ENCODE data around the gene EMID1.

Gene EMID1

DNA sequence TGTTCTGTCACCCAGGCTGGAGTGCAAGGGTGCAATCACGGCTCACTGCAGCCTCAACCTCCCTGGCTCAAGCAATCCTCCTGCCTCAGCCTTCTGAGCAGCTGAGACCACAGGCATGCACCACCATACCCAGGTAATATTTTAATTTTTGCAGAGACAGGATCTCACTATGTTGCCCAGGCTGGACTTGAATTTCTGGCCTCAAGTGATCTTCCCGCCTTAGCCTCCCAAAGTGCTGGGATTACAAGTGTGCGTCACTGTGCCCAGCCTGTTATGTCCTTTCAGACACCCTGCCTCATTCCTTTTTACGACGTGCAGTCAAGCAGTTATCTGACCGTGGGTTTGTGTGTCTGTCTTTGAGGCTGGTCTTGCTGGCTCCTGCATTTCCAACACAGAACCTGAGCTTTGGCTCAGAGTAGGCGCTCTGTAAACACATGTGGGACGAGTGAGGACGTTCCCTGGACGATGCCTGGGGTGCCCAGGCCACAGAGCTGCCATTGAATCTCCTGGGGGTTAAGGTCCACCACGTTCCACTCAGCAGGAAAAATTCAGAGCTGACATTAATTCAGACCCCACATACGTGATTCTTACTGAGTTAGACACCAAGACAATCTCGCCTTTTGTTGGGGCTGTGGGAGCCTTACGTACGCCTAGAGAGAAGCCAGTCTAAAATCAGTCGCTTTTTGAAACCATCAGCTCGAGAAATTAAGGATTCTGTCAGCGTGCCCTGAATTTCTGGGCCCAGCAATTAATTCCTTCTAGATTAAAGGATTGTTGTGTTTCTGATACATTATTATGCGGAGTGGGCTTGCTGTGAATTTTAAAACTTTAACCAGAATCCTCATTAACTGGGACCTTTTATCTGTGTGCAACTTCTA, 21.5 kb upstream of the EMID1 start:
- TF ChIP-seq, protein P1, sequence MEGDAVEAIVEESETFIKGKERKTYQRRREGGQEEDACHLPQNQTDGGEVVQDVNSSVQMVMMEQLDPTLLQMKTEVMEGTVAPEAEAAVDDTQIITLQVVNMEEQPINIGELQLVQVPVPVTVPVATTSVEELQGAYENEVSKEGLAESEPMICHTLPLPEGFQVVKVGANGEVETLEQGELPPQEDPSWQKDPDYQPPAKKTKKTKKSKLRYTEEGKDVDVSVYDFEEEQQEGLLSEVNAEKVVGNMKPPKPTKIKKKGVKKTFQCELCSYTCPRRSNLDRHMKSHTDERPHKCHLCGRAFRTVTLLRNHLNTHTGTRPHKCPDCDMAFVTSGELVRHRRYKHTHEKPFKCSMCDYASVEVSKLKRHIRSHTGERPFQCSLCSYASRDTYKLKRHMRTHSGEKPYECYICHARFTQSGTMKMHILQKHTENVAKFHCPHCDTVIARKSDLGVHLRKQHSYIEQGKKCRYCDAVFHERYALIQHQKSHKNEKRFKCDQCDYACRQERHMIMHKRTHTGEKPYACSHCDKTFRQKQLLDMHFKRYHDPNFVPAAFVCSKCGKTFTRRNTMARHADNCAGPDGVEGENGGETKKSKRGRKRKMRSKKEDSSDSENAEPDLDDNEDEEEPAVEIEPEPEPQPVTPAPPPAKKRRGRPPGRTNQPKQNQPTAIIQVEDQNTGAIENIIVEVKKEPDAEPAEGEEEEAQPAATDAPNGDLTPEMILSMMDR (IDR thresholded peaks at IDR 0.05; ENCODE audit: low read depth, low read length, missing control alignments): no peak
- no peak for DNase-seq (ENCODE audit: extremely low read depth, low read depth)
- H3K4me3 ChIP-seq (replicated peaks; ENCODE audit: low read depth, low read length): no peak overlapping the region

DNA sequence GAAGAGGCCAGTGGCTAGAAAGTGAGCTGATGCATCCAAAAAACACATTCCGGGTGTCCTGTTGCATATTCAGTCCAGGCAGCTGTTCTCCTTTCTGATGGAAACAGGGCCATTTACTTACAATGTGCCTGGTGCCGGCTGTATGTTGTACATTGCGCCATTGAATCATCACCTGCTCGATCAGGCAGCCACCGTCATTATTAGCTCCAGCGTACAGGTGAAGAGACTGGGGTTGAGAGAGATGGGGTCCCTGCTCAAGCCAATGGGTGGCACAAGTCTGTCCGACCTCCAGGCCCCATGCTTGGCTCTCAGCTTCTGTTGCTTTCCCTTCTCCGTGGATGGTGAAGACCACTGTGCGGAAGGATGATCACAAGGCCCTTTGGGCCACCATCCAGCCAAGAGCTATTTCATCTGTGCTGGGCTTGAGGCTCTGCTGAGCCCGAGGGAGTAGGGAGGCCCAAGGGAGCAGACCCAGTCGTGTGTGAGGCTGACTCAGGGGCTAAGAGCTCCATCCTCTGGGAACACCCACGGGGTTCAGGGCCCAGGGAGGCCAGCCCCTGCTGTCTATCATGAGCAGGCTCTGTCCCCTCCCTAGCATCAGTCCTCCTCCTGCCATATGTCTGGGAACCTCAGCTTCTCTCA, 20.7 kb upstream of the EMID1 start:
- H3K4me3 ChIP-seq (replicated peaks; ENCODE audit: low read depth, low read length): no peak overlapping the region
- TF ChIP-seq, protein P1 (IDR thresholded peaks at IDR 0.05; ENCODE audit: low read depth, low read length, missing control alignments): no peak
- DNase-seq (ENCODE audit: extremely low read depth, low read depth): no peak

DNA sequence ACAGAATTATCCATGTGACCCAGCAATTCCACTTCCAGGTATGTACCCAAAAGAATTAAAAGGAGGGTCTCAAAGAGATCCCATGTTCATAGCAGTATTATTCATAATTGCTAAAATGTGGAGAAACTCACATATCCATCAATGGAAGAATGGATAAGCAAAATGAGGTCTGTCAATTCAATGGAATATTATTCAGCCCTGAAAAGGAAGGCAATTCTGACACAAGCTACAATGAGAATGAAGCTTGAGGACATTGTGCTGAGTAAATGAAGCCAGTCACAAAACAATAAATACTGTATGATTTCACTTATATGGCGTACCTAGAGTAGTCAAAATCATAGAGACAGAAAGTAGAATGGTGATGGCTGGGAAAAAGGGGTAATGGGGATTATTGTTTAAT, 19.4 kb upstream of the EMID1 start:
- DNase-seq (ENCODE audit: extremely low read depth, low read depth): no peak
- TF ChIP-seq, protein P1 (IDR thresholded peaks at IDR 0.05; ENCODE audit: low read depth, low read length, missing control alignments): no peak
- no peak overlapping the region for H3K4me3 ChIP-seq (replicated peaks; ENCODE audit: low read depth, low read length)

DNA sequence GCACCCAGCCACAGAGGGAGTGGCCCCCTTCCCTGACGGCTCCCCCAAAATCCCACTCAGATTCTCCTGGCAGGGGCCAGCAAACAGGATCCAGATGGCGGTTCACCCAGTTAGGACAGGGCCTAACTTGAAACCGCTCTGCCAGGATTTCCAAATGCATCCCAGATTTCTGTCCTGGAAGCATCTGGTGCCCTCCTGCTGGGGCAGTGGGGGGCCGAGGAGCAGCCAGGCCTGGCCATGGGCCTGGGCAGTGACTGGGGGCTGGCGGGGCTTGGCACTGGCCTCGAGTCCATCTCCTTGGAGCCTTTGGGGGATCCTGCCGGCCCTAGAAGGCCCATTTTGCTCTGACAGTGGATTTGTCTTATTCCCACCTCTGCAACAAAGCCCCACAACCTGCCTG, 17.9 kb upstream of the EMID1 start:
- H3K4me3 ChIP-seq (replicated peaks; ENCODE audit: low read depth, low read length): no peak overlapping the region
- no peak for DNase-seq (ENCODE audit: extremely low read depth, low read depth)
- TF ChIP-seq, protein P1 (IDR thresholded peaks at IDR 0.05; ENCODE audit: low read depth, low read length, missing control alignments): no peak

DNA sequence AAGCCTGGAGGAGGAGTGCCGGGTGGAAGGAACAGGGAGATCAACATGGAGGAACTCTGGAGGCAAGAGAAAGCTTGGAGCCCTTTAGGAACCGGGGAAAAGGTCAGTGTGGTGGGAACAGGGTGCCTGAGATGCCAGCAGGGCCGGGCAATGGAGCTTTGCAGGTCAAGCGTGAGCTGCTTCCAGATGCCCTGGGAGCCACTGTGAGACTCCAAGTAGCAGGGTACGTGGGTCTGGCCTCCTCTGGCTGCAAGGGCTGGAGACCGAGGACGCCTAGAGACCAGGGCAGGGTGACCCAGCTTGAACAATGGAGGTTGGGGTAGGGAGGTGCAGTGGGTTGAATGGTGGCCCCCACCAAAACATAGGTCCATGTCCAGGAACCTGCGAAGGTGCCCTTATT, 15.6 kb upstream of the EMID1 start:
- DNase-seq (ENCODE audit: extremely low read depth, low read depth): no peak
- TF ChIP-seq, protein P1 (IDR thresholded peaks at IDR 0.05; ENCODE audit: low read depth, low read length, missing control alignments): no peak
- H3K4me3 ChIP-seq (replicated peaks; ENCODE audit: low read depth, low read length): no peak overlapping the region

DNA sequence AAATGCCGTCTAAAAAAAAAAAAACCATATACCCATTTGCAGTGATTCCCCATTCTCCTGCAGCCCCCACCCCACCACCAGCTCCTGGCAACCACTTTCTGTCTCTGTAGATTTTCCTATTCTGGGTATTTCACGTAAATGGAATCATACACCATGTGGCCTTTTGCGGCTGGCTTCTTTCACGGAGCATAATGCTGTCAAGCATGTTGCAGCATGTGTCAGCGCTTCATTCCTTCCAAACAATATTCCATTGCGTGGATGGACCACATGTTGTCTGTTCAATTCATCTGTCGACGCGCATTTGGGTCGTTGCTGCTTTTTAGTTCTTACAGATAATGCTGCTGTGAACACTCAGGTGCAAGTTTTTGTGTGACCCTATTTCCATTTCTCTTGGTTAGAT, 14.8 kb upstream of the EMID1 start:
- DNase-seq (ENCODE audit: extremely low read depth, low read depth): no peak
- TF ChIP-seq, protein P1 (IDR thresholded peaks at IDR 0.05; ENCODE audit: low read depth, low read length, missing control alignments): no peak
- H3K4me3 ChIP-seq (replicated peaks; ENCODE audit: low read depth, low read length): no peak overlapping the region
